SK-N-SH treated with all-trans-retinoic acid at 6 μM for 48 hours (cell line): ENCODE data around the gene NIPSNAP3A.

ENCODE experiments used
- CREB5 ChIP-seq: fragments of 250-450 bp; sonication (Bioruptor Pico); IDR thresholded peaks from 2 replicates; pipeline ENCODE4 v1.5.1; 2020; ENCODE audit warnings: low read depth, mild to moderate bottlenecking, moderate library complexity
- CSRNP3 ChIP-seq: fragments of 250-450 bp; sonication (Bioruptor Pico); IDR thresholded peaks from 2 replicates; pipeline ENCODE4 v1.5.1; 2021; ENCODE audit warnings: mild to moderate bottlenecking, moderate library complexity
- ESRRG ChIP-seq: fragments of 250-450 bp; sonication (Bioruptor Pico); IDR thresholded peaks from 2 replicates; pipeline ENCODE4 v1.6.1; 2021; ENCODE audit warnings: mild to moderate bottlenecking
- PATZ1 ChIP-seq: fragments of 250-450 bp; sonication (Bioruptor Pico); IDR thresholded peaks from 2 replicates; pipeline ENCODE4 v1.8.0; 2020; ENCODE audit warnings: mild to moderate bottlenecking, moderate library complexity, borderline replicate concordance
- PPARA ChIP-seq: fragments of 250-450 bp; sonication (Bioruptor Pico); IDR thresholded peaks from 2 replicates; pipeline ENCODE4 v1.5.0; 2020; ENCODE audit warnings: mild to moderate bottlenecking, borderline replicate concordance
- RARB ChIP-seq: fragments of 250-450 bp; sonication (Bioruptor Pico); IDR thresholded peaks from 2 replicates; pipeline ENCODE4 v1.8.0; 2021; ENCODE audit warnings: mild to moderate bottlenecking, moderate library complexity
- TSHZ2 ChIP-seq: fragments of 250-450 bp; sonication (Bioruptor Pico); IDR thresholded peaks from 2 replicates; pipeline ENCODE4 v1.5.0; 2020; ENCODE audit warnings: mild to moderate bottlenecking, moderate library complexity
- ZC3H10 ChIP-seq: fragments of 250-450 bp; sonication (Bioruptor Pico); IDR thresholded peaks from 2 replicates; pipeline ENCODE4 v1.5.1; 2021; ENCODE audit warnings: mild to moderate bottlenecking, moderate library complexity
- ZFP30 ChIP-seq: fragments of 450-650 bp; formaldehyde crosslinking; IDR thresholded peaks from 2 replicates; pipeline ENCODE4 v1.5.0; 2022; ENCODE audit warnings: mild to moderate bottlenecking, moderate library complexity
- ZNF70 ChIP-seq: fragments of 450-650 bp; formaldehyde crosslinking; IDR thresholded peaks from 2 replicates; pipeline ENCODE4 v1.5.0; 2020; ENCODE audit warnings: mild to moderate bottlenecking, moderate library complexity

- TF ChIP-seq TSHZ2 (CRISPR knock-in tag): no peak
- no peak for TF ChIP-seq ZFP30 (CRISPR knock-in tag)
- no peak for TF ChIP-seq PPARA
- no peak for TF ChIP-seq RARB (CRISPR knock-in tag)
- TF ChIP-seq CSRNP3 (CRISPR knock-in tag): no peak
- TF ChIP-seq PATZ1 (CRISPR knock-in tag): no peak
- TF ChIP-seq ZC3H10 (CRISPR knock-in tag): no peak
- no peak for TF ChIP-seq CREB5 (CRISPR knock-in tag)
- no peak for TF ChIP-seq ESRRG (CRISPR knock-in tag)
- no peak for TF ChIP-seq ZNF70 (CRISPR knock-in tag)
Measured at GRCh38 chr9:104725014-104725413, 22.5 kb upstream of the NIPSNAP3A start.
